Right lobe of liver (tissue), 6 donors: Measurements from ENCODE around the gene IFITM10. TPM values are rescaled to one million over a fixed set of nuclear protein-coding genes. Genes with fewer than 3 reads are reported as not detected.

Source experiments
- ATAC-seq, 4 donors: fragments of 200-7000 bp; cut with Tn5 transposase; one replicate each; pipeline ENCODE4 v1.9.1; 2020; ENCODE audit warnings: mild to moderate bottlenecking in 4 of 4, moderate library complexity in 4 of 4
- DNase-seq, 3 donors: peaks; one replicate each; pipeline ENCODE4 v3.0.0-alpha.2; 2020
- H3K27ac ChIP-seq, 3 donors: fragments of 200-600 bp; one replicate each; pipeline ENCODE4 v1.8.0; 2022
- H3K27me3 ChIP-seq, 2 donors: fragments of 200-600 bp; one replicate each; pipeline ENCODE4 v1.8.0; 2022
- H3K36me3 ChIP-seq, 4 donors: fragments of 200-600 bp; sonication (generic) in 1 of 4; one replicate each; pipeline versions ENCODE4 v1.5.1 to v1.8.0; 2017 to 2022; ENCODE audit warnings: control low read depth in 1 of 4
- H3K4me1 ChIP-seq, 4 donors: fragments of 200-600 bp; sonication (generic) in 1 of 4; one replicate each; pipeline versions ENCODE4 v1.5.1 to v1.8.0; 2017 to 2022; ENCODE audit warnings: control low read depth in 1 of 4
- H3K4me3 ChIP-seq, 3 donors: fragments of 200-600 bp; one replicate each; pipeline ENCODE4 v1.8.0; 2022
- H3K9me3 ChIP-seq, 4 donors: fragments of 200-600 bp; sonication (generic) in 1 of 4; one replicate each; pipeline versions ENCODE4 v1.5.1 to v1.8.0; 2017 to 2022; ENCODE audit warnings: control low read depth in 1 of 4
- POLR2A ChIP-seq: fragments of 450-650 bp; IDR thresholded peaks from one replicate; pipeline ENCODE4 v1.6.1; 2017; ENCODE audit warnings: antibody characterized with exemption, mild to moderate bottlenecking
- WGBS: methylation state at CpG from one replicate; pipeline ENCODE4 v1.1.6; 2018; ENCODE audit warnings: low coverage, low lambda C conversion rate; ENCODE audit not compliant: insufficient coverage; ENCODE audit errors: missing lambda C conversion rate; 5-methylcytosine and 5-hydroxymethylcytosine counted together
- intact Hi-C, 2 donors: fragments of 100-400 bp; cut with DNase I; formaldehyde crosslinking; loops; one replicate each; pipeline versions ENCODE4 v1.11.2 to v1.14.1; 2022
- total RNA-seq, 6 experiments: library from RNA; depleted of rRNA in 2 of 6; stranded (reverse); fragments of >200 nt in 2 of 6; fragmentation: NEBNext Ultra II Directional in 3 of 6; extraction: Animal tissue kit (Norgen Biotek cat#: 25700) in 3 of 6; gene quantifications; one replicate each; pipeline versions ENCODE4 v1.1.0 to v1.2.4, GENCODE V29; 2016 to 2023
- TF ChIP-seq, protein P1 (sequence below), 4 donors: fragments of 200-600 bp in 3 of 4; fragments of 450-650 bp in 1 of 4; IDR thresholded peaks; one replicate each; pipeline versions ENCODE4 v1.5.1 to v1.8.0; 2016 to 2022; ENCODE audit warnings: antibody characterized with exemption in 4 of 4, mild to moderate bottlenecking in 2 of 4
- donor health status: DM: no; HTN: yes; CAD: no.
- donor health status: DM: no; HTN: no; CAD: no.
- donor health status: DM: no; HTN: no; CAD: no.
- donor health status: DM: no; HTN: yes; CAD: no.
- donor health status: DM: no; HTN: yes; CAD: no.

IFITM10 gene
- total RNA-seq, 6 experiments from 2014 or later = 1.3 to 11.4 (median 6.7) TPM

DNA sequence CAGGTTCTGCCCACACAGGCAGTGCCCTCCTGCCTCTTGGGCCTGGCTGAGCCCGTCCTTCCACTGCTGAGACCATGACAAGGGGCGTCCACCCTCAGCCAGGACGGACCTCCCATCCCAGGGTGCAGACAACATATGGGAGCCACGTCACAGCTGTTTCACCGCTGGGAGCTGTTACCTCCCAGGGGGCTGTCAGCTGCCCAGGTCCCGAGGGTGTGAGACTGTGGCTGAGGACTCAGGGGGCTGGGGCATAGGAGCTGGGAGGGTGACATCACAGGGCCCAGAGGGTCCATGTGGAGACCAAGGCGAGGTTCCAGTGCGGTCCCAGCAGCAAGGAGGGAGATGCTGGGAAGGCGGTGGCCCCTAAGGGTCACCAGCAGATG, 31.2 kb upstream of the IFITM10 start:
- DNase-seq (no peak), ATAC-seq (no peak)
- H3K4me3 ChIP-seq = no peak overlapping the region
- intact Hi-C loops = no loop called here
- WGBS = 20% methylated on average over 1 of the region's 9 CpGs
- H3K36me3 ChIP-seq = no peaks in the 10 kb centered on the region
- H3K4me1 ChIP-seq = no peaks in the 10 kb centered on the region
- TF ChIP-seq, protein P1, sequence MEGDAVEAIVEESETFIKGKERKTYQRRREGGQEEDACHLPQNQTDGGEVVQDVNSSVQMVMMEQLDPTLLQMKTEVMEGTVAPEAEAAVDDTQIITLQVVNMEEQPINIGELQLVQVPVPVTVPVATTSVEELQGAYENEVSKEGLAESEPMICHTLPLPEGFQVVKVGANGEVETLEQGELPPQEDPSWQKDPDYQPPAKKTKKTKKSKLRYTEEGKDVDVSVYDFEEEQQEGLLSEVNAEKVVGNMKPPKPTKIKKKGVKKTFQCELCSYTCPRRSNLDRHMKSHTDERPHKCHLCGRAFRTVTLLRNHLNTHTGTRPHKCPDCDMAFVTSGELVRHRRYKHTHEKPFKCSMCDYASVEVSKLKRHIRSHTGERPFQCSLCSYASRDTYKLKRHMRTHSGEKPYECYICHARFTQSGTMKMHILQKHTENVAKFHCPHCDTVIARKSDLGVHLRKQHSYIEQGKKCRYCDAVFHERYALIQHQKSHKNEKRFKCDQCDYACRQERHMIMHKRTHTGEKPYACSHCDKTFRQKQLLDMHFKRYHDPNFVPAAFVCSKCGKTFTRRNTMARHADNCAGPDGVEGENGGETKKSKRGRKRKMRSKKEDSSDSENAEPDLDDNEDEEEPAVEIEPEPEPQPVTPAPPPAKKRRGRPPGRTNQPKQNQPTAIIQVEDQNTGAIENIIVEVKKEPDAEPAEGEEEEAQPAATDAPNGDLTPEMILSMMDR (IDR thresholded peaks at IDR 0.05) = no peak
- no peak for TF ChIP-seq POLR2A
- no peaks in the 10 kb centered on the region for H3K27me3 ChIP-seq
- H3K27ac ChIP-seq = peak overlapping the region in 2 of 3 donors; percentile 24 to 33
- H3K9me3 ChIP-seq = no peaks in the 10 kb centered on the region

DNA sequence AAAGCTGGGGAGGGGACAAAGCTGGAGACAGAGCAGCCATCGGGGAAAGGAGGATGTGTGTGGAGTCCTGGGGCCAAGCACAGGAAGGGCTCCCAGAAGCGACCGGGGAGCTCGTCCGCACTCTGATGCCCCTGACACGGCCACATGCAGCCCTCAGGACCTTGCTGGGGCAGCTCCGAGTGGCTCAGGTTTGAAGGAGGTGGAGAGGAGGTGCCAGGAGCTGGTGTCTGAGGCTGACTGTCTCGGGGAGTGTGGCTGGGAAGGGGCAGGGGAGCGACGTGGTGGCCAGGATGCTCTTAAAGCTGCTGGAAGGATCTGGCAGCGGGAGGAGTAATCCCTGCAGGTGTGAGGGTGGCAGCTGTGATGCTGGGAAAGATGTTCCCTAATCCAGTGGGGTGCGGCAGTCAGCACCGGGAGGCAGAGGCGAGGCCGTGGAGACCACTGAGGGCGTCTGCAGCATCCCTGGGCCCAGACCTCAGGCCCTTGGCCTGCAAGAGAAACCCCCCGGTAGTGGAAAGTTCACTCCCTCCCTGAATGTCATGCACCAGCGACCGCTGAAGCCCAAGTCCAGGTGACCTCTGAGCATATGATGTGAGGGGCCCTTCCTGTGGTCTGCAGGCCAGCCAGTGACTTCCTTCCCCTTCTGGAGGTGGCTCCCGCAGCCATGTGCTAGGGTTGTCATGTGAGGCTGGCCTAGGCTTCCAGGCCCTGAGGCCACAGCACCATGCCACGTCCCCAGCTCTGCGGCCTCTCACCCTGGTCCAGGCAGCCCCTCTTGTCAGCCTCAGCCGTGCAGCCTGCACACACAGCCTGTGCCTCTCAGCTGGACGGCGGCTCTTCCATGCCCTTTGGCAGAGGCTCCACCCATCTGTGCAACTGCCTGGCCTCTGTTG, 30.6 kb upstream of the IFITM10 start:
- 52% methylated on average over 7 of the region's 25 CpGs for WGBS
- Histone ChIP-seq H3K27me3 (no peaks in the 10 kb centered on the region), H3K4me1 (no peaks in the 10 kb centered on the region), H3K9me3 (no peaks in the 10 kb centered on the region), H3K4me3 (no peak overlapping the region), H3K27ac (peak overlapping the region in 2 of 3 donors; percentile 24 to 33), H3K36me3 (no peaks in the 10 kb centered on the region)
- intact Hi-C loops = no loop called here
- TF ChIP-seq, protein P1 (IDR thresholded peaks at IDR 0.05) = no peak
- TF ChIP-seq POLR2A = no peak
- ATAC-seq = peak; percentile 46 to 68 (median 51)
- DNase-seq = peak; percentile 63 to 76 (median 67)

DNA sequence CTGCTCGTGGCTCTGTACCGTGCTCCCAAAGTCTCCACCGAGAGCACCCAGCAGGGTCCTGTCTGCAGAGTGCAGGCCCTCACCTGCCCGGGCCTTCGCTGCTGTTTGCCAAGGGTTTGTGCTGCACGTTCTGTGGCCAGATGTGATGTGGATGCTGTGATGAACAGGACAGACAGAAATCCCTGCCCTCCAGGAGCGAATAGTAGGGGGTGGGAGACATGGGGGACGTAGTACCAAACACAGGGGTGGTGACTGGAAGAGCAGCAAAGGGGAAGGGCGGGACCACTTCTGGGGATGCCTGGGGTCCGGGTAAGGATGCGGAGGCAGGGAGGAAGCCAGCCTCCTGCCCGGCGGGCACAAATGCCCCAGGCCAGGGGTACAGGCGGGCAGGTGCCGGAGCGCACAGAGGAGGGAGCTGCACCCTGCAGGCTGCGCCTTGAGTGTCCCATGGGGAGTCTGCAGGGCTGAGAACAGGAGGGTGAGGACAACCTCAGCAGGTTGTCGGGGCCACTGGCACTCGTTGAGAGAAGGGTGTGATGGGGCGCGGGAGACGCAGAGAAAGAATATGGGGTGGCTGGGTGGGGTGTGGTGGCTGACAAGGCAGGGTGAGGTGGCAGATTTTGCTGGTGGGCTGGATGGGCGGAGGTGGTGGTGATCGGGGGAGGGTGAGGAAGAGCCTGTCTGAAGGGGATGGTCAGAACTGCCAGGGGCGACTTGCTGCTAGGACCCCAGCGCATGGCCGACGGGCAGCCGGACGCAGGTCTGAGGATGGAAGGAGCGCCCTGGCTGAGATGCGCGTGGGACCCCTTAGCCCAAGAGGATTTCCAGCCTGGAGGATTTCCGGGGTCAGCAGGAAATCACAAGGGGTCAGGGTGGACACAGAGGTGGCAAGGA, 29.7 kb upstream of the IFITM10 start:
- Histone ChIP-seq H3K36me3 (no peaks in the 10 kb centered on the region), H3K27ac (no peak overlapping the region), H3K27me3 (no peaks in the 10 kb centered on the region), H3K9me3 (no peaks in the 10 kb centered on the region), H3K4me1 (no peaks in the 10 kb centered on the region), H3K4me3 (no peak overlapping the region)
- DNase-seq = no peak
- intact Hi-C loops = no loop called here
- 78% methylated on average over 31 of the region's 34 CpGs for WGBS
- TF ChIP-seq, protein P1 (IDR thresholded peaks at IDR 0.05) = no peak
- TF ChIP-seq POLR2A = no peak
- no peak for ATAC-seq

DNA sequence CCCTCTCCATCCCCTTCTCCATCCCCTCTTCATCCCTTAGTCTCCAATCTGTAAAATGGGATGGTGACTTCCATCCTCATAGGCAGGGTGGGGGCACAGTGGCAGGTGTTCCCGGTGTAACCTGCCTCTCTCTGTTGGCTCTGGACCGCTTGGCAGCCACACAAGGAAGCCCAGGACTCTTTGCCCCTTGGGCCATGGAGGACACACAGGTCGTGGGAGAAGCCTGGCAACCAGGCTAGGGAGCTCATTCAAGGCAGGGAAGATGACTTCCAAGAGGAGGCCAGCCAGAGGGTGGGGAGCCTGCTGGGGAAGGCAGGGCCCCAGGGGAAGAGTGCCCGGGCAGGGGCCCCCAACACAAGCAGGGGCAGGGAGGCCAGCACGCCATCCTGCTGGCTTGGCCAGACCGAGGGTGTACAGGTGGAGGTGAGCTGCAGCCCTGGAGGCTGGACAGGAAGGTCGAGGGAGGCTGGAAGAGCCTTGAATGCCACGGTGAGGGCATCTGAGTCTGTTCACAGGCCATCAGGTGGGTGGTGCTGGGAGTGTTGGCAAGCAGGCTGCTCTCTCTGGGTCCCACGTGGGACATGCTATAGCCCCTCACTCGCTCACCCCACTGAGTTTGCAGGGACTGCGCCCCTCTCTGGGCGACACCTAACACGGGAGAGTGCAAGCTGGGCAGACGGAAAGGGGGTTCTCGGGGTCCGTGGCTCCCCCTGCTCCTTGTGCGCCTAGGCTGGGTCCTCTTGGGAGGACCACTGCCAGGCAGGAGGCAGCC, 28.8 kb upstream of the IFITM10 start:
- no peak overlapping the region for H3K4me3 ChIP-seq
- 47% methylated on average over 2 of the region's 17 CpGs for WGBS
- ATAC-seq = no peak
- intact Hi-C loops = no loop called here
- H3K4me1 ChIP-seq = no peaks in the 10 kb centered on the region
- H3K36me3 ChIP-seq = no peaks in the 10 kb centered on the region
- H3K27ac ChIP-seq = no peak overlapping the region
- no peaks in the 10 kb centered on the region for H3K27me3 ChIP-seq
- TF ChIP-seq, protein P1 (IDR thresholded peaks at IDR 0.05) = no peak
- H3K9me3 ChIP-seq = no peaks in the 10 kb centered on the region
- DNase-seq = no peak
